22Rv1 (cell line): Measurements from ENCODE around the gene ABCF1.

Experiments
- CTCF ChIP-seq: fragments of 450-650 bp; IDR thresholded peaks from 2 replicates; pipeline ENCODE4 v1.5.1; 2017; ENCODE audit warnings: mild to moderate bottlenecking
- ZFX ChIP-seq: fragments of 450-650 bp; IDR thresholded peaks from 2 replicates; pipeline ENCODE4 v1.6.1; 2017; ENCODE audit warnings: antibody characterized with exemption, borderline replicate concordance

GRCh38 chr6:30578051-30578450, 6.8 kb downstream of the ABCF1 start:
- TF ChIP-seq CTCF (no peak), ZFX (no peak)
